Measurements from ENCODE around the gene CHST11. TPM values are rescaled to one million over a fixed set of nuclear protein-coding genes. Genes with fewer than 3 reads are reported as not detected.

The CHST11 gene
- total RNA-seq, 1 experiment from 2014 or later: 0.25 TPM

DNA sequence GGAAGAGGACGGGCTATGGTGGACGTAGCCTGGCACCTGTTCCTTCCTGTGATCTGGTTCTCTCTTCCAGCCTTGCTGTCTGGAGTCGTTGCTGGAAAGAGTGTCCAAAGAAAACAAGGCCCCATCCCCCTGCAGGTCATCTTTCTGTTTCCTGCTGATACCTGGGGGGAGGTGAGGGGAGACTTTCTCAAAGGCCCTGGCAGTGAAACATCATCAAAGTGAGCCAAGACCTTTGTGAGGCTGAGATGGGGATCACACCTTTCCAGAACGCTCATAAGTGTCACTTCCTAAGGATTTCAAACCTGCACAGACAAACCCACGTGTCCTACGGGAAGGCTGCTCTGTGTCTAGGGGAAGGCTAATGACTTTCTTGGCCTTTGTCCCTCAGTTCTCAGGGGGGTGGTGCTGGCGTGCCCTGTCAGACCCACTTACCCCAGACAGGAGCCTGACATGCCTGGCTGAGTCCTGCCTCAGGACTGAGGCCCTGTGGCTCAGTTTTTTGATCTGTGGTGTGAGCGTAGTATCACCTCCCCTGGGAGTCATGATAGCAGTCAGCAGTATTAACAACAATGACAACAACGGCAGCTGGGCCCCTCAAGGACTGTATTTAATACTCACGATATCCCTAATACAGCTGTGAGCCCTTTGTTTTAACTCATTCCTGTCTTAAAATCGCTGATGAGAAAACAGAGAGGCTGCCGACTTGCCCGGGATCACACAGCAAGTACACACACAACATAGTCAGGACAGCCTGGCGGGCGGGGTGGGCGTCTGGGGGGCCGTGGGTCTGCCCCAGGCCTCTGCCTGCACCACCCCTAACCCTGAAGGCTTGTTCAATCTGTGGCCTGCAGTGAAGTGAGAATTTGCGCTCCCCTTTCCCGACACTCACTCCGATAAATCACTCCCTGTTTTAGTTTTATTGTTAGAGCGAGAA is 266.1 kb downstream of the CHST11 start:
- Histone ChIP-seq H3K4me1 (no peaks in the 10 kb centered on the region), H3K27me3 (replicated peaks; ENCODE audit: control insufficient read depth, insufficient read depth, low read length) (no peaks in the 10 kb centered on the region; the same call in 1 of the 2 replicates), H3K4me3 (ENCODE audit: low read depth, low read length) (no peak overlapping the region), H3K36me3 (ENCODE audit: control insufficient read depth, insufficient read depth, low read length) (no peaks in the 10 kb centered on the region), H3K9me3 (no peaks in the 10 kb centered on the region)
- DNase-seq: no peak
- BruUV-seq (replicated peaks): no TSS peak
- no peak overlapping the region for H3K27ac Mint-ChIP-seq (ENCODE audit: unreplicated experiment)
- CTCF ChIA-PET: no interaction called here
- H3K4me1 Mint-ChIP-seq (ENCODE audit: low read depth, unreplicated experiment): no peaks in the 10 kb centered on the region
- no peaks in the 10 kb centered on the region for H3K27me3 Mint-ChIP-seq (ENCODE audit: insufficient read depth, unreplicated experiment)
- H3K9me3 Mint-ChIP-seq (ENCODE audit: unreplicated experiment): no peaks in the 10 kb centered on the region
- POLR2A ChIA-PET: no interaction called here
- TF ChIP-seq, protein P1, sequence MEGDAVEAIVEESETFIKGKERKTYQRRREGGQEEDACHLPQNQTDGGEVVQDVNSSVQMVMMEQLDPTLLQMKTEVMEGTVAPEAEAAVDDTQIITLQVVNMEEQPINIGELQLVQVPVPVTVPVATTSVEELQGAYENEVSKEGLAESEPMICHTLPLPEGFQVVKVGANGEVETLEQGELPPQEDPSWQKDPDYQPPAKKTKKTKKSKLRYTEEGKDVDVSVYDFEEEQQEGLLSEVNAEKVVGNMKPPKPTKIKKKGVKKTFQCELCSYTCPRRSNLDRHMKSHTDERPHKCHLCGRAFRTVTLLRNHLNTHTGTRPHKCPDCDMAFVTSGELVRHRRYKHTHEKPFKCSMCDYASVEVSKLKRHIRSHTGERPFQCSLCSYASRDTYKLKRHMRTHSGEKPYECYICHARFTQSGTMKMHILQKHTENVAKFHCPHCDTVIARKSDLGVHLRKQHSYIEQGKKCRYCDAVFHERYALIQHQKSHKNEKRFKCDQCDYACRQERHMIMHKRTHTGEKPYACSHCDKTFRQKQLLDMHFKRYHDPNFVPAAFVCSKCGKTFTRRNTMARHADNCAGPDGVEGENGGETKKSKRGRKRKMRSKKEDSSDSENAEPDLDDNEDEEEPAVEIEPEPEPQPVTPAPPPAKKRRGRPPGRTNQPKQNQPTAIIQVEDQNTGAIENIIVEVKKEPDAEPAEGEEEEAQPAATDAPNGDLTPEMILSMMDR (IDR thresholded peaks at IDR 0.05; ENCODE audit: insufficient read depth in 1 of 2, low read depth in 1 of 2, low read length in 1 of 2, severe bottlenecking in 1 of 2, unreplicated experiment in 1 of 2): no peak
- H3K36me3 Mint-ChIP-seq (ENCODE audit: insufficient read depth, unreplicated experiment): no peaks in the 10 kb centered on the region
- intact Hi-C loops (cut with micrococcal nuclease; ENCODE audit: unreplicated experiment): no loop called here
- H3K4me3 Mint-ChIP-seq (ENCODE audit: unreplicated experiment): no peak overlapping the region

DNA sequence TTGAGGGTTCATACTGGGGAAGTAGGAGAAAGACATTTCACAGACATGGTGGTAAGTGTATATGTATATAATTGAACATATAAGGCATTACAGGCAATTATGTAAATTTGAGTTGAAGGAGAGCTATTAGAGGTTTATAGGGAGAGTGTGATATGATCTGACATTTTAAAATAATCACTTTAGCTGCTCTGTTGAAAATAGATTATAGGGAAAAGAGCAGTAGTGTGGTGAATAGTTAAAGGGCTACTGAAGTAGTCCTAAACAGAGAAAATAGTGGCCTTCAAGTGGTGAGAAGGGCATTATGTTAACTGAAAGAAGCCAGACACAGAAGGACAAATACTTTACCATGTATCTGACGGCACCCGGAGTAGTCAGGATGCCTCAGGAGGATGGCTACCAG is 267.1 kb downstream of the CHST11 start:
- TF ChIP-seq, protein P1 (IDR thresholded peaks at IDR 0.05; ENCODE audit: insufficient read depth in 1 of 2, low read depth in 1 of 2, low read length in 1 of 2, severe bottlenecking in 1 of 2, unreplicated experiment in 1 of 2): no peak
- H3K27me3 Mint-ChIP-seq (ENCODE audit: insufficient read depth, unreplicated experiment): no peaks in the 10 kb centered on the region
- no peaks in the 10 kb centered on the region for H3K4me1 ChIP-seq
- no peak for DNase-seq
- no peak overlapping the region for H3K4me3 Mint-ChIP-seq (ENCODE audit: unreplicated experiment)
- no peaks in the 10 kb centered on the region for H3K27me3 ChIP-seq (replicated peaks; ENCODE audit: control insufficient read depth, insufficient read depth, low read length)
- no TSS peak for BruUV-seq (replicated peaks)
- no peaks in the 10 kb centered on the region for H3K36me3 ChIP-seq (ENCODE audit: control insufficient read depth, insufficient read depth, low read length)
- no peaks in the 10 kb centered on the region for H3K36me3 Mint-ChIP-seq (ENCODE audit: insufficient read depth, unreplicated experiment)
- no peaks in the 10 kb centered on the region for H3K4me1 Mint-ChIP-seq (ENCODE audit: low read depth, unreplicated experiment)
- intact Hi-C loops (cut with micrococcal nuclease; ENCODE audit: unreplicated experiment): no loop called here
- ChIA-PET POLR2A (no interaction called here), CTCF (no interaction called here)
- no peaks in the 10 kb centered on the region for H3K9me3 ChIP-seq
- no peak overlapping the region for H3K4me3 ChIP-seq (ENCODE audit: low read depth, low read length)
- no peak overlapping the region for H3K27ac Mint-ChIP-seq (ENCODE audit: unreplicated experiment)
- H3K9me3 Mint-ChIP-seq (ENCODE audit: unreplicated experiment): no peaks in the 10 kb centered on the region

DNA sequence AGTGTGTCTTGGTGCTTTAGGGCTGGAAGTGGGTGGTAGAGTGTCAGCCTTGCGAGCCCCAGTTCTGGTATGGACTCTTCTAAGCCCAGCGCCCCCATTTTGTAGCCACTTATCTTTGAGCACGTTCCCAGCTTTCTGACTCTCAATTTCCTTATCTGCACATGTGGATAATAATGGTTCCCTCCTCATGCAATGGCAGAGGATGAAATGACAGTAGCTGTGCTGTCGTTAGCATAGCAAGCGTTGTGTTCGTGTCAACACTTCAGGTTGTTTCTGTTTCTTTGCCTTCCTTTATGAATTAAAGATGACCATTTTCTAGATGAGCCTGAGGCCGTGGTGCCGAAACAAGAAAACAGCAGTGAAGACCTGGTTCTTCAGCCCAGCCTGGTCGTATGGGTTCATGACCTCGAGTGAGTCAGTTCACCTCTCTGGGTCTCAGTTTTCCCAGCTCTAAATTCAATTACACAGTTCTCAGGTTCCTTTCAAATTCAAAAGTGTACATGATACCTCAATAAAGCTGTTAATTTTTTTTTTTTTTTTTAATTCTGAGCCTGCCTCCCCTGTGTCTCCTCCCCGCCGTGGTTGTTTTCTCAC is 268.3 kb downstream of the CHST11 start:
- Mint-ChIP-seq H3K4me1 (ENCODE audit: low read depth, unreplicated experiment) (no peaks in the 10 kb centered on the region), H3K27me3 (ENCODE audit: insufficient read depth, unreplicated experiment) (no peaks in the 10 kb centered on the region), H3K36me3 (ENCODE audit: insufficient read depth, unreplicated experiment) (no peaks in the 10 kb centered on the region), H3K27ac (ENCODE audit: unreplicated experiment) (no peak overlapping the region), H3K9me3 (ENCODE audit: unreplicated experiment) (no peaks in the 10 kb centered on the region), H3K4me3 (ENCODE audit: unreplicated experiment) (no peak overlapping the region)
- no peaks in the 10 kb centered on the region for H3K27me3 ChIP-seq (replicated peaks; ENCODE audit: control insufficient read depth, insufficient read depth, low read length)
- intact Hi-C loops (cut with micrococcal nuclease; ENCODE audit: unreplicated experiment): no loop called here
- H3K4me3 ChIP-seq (ENCODE audit: low read depth, low read length): no peak overlapping the region
- H3K4me1 ChIP-seq: no peaks in the 10 kb centered on the region
- POLR2A ChIA-PET: no interaction called here
- no peaks in the 10 kb centered on the region for H3K36me3 ChIP-seq (ENCODE audit: control insufficient read depth, insufficient read depth, low read length)
- H3K9me3 ChIP-seq: no peaks in the 10 kb centered on the region
- CTCF ChIA-PET: no interaction called here
- no peak for DNase-seq
- BruUV-seq (replicated peaks): no TSS peak
- TF ChIP-seq, protein P1 (IDR thresholded peaks at IDR 0.05; ENCODE audit: insufficient read depth in 1 of 2, low read depth in 1 of 2, low read length in 1 of 2, severe bottlenecking in 1 of 2, unreplicated experiment in 1 of 2): no peak

Measured in Caco-2 (cell line).